Measurements from ENCODE around the gene ZBTB46.

Gene ZBTB46

DNA sequence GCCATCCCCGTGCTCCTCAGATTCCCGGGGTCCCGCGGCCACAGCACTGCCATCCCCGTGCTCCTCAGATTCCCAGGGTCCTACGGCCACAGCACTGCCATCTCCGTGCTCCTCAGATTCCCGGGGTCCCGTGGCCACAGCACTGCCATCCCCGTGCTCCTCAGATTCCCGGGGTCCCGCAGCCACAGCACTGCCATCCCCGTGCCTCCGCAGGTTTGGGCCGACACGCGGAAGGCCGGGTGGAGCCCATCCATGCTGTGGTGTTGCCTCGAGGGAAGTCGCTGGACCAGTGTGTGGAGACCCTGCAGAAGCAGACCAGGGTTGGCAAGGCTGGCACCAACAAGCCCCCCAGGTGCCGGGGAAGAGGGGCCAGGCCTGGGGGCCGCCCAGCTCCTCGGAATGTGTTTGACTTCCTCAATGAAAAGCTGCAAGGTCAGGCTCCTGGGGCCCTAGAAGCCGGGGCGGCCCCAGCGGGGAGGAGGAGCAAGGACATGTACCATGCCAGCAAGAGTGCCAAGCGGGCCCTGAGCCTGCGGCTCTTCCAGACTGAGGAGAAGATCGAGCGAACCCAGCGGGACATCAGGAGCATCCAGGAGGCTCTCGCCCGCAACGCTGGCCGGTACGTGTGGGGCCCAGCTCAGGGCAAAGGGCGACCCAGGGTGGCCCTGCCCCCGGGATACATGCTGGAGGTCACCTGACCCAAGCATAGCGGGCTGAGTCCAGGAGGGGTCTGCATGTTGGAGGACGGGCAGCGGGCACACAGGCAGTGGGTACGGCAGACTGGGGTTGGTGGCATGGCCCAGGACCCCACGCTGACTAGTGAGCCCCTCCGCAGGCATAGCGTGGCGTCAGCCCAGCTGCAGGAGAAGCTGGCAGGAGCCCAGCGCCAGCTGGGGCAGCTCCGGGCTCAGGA is 95.9 kb downstream of the ZBTB46 start:
- H3K36me3 ChIP-seq (ENCODE audit: insufficient read depth): no peaks in the 10 kb centered on the region
- peaks cover 57% of the 10 kb centered on the region for H3K4me1 ChIP-seq (ENCODE audit: low read depth, poor library complexity, severe bottlenecking)
- TF ChIP-seq CTCF (conservative IDR thresholded peaks at IDR 0.05; ENCODE audit: low read depth, low read length): no peak
- no peak overlapping the region; the same call in 1 of the 2 replicates for H3K9ac ChIP-seq
- no peaks in the 10 kb centered on the region for H4K20me1 ChIP-seq (ENCODE audit: insufficient read depth)
- peak overlapping the region; percentile 94 for H3K4me2 ChIP-seq
- no peak overlapping the region for H2AFZ ChIP-seq (ENCODE audit: low read depth)
- H3K27ac ChIP-seq: peak overlapping the region; percentile 80
- no peak overlapping the region for H3K4me3 ChIP-seq (IDR thresholded peaks at IDR 0.05; ENCODE audit: insufficient read depth, low read depth, low read length)
- H3K27me3 ChIP-seq (ENCODE audit: insufficient read depth, low read depth): no peaks in the 10 kb centered on the region
- peaks cover 22% of the 10 kb centered on the region for H3K79me2 ChIP-seq (ENCODE audit: insufficient read depth, low read depth)

GRCh38 chr20:63734111-63734945 is 96.7 kb downstream of the ZBTB46 start:
- TF ChIP-seq CTCF (conservative IDR thresholded peaks at IDR 0.05; ENCODE audit: low read depth, low read length): no peak
- Histone ChIP-seq H3K4me1 (ENCODE audit: low read depth, poor library complexity, severe bottlenecking) (peaks cover 65% of the 10 kb centered on the region), H3K9ac (no peak overlapping the region), H3K27me3 (ENCODE audit: insufficient read depth, low read depth) (no peaks in the 10 kb centered on the region), H2AFZ (ENCODE audit: low read depth) (no peak overlapping the region), H3K27ac (no peak overlapping the region), H3K79me2 (ENCODE audit: insufficient read depth, low read depth) (peaks cover 24% of the 10 kb centered on the region), H4K20me1 (ENCODE audit: insufficient read depth) (no peaks in the 10 kb centered on the region), H3K4me2 (no peak overlapping the region), H3K4me3 (IDR thresholded peaks at IDR 0.05; ENCODE audit: insufficient read depth, low read depth, low read length) (no peak overlapping the region), H3K36me3 (ENCODE audit: insufficient read depth) (no peaks in the 10 kb centered on the region)

GRCh38 chr20:63733579-63734081 is 97.4 kb downstream of the ZBTB46 start:
- TF ChIP-seq CTCF (conservative IDR thresholded peaks at IDR 0.05; ENCODE audit: low read depth, low read length): no peak
- Histone ChIP-seq H3K4me2 (no peak overlapping the region), H3K79me2 (ENCODE audit: insufficient read depth, low read depth) (peaks cover 24% of the 10 kb centered on the region), H2AFZ (ENCODE audit: low read depth) (no peak overlapping the region), H3K4me3 (IDR thresholded peaks at IDR 0.05; ENCODE audit: insufficient read depth, low read depth, low read length) (no peak overlapping the region), H3K4me1 (ENCODE audit: low read depth, poor library complexity, severe bottlenecking) (peaks cover 67% of the 10 kb centered on the region), H4K20me1 (ENCODE audit: insufficient read depth) (no peaks in the 10 kb centered on the region), H3K36me3 (ENCODE audit: insufficient read depth) (no peaks in the 10 kb centered on the region), H3K27me3 (ENCODE audit: insufficient read depth, low read depth) (no peaks in the 10 kb centered on the region), H3K27ac (no peak overlapping the region), H3K9ac (no peak overlapping the region)

DNA sequence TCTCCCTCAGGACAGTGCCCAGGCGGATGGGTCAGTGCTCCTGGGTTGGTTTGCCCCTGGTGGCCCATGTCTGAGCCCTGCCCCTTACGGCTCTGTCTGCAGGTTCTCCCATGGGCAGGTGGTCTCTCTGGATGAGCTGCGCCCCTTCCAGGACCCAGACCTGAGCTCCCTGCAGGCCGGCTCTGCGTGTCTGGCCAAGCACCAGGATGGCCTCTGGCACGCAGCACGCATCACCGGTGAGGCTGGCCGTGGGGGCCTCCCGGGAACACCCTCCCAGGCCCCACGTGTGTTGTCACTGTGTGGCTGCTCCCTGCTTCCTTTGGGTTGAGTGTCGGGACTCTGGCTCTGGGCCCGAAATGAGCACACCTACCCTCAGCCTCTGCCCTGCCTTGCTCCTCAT is 97.9 kb downstream of the ZBTB46 start:
- Histone ChIP-seq H3K36me3 (ENCODE audit: insufficient read depth) (no peaks in the 10 kb centered on the region), H3K27me3 (ENCODE audit: insufficient read depth, low read depth) (no peaks in the 10 kb centered on the region), H3K4me2 (no peak overlapping the region), H2AFZ (ENCODE audit: low read depth) (no peak overlapping the region), H3K27ac (no peak overlapping the region), H3K9ac (no peak overlapping the region), H3K4me1 (ENCODE audit: low read depth, poor library complexity, severe bottlenecking) (peaks cover 67% of the 10 kb centered on the region), H3K4me3 (IDR thresholded peaks at IDR 0.05; ENCODE audit: insufficient read depth, low read depth, low read length) (no peak overlapping the region), H3K79me2 (ENCODE audit: insufficient read depth, low read depth) (peaks cover 24% of the 10 kb centered on the region), H4K20me1 (ENCODE audit: insufficient read depth) (no peaks in the 10 kb centered on the region)
- TF ChIP-seq CTCF (conservative IDR thresholded peaks at IDR 0.05; ENCODE audit: low read depth, low read length): no peak

All from KMS-11 (cell line).